ENCODE data around the gene TOB1. TPM values are rescaled to one million over a fixed set of nuclear protein-coding genes. Genes with fewer than 3 reads are reported as not detected.
"Not testable (repeated sequence)": the region's sequence is repeated elsewhere in the genome, so short reads cannot be mapped to it uniquely, and the experiment has no call there.

TOB1 gene
- total and polyA plus RNA-seq, 2 donors, result 7.7 to 49.3 TPM

- H3K36me3 ChIP-seq (ENCODE audit: control insufficient read depth in 2 of 2, insufficient read depth in 2 of 2, low read length in 1 of 2), result no peaks in the 10 kb centered on the region
- 96% methylated on average over 3 of the region's 3 CpGs for WGBS
- H3K4me1 ChIP-seq (ENCODE audit: control insufficient read depth in 2 of 2, insufficient read depth in 2 of 2, low read length in 2 of 2), result peaks cover 0 to 4% of the 10 kb centered on the region in 2 donors
- H3K27ac ChIP-seq (ENCODE audit: low read depth in 1 of 2, low read length in 1 of 2), result no peak overlapping the region
- DNase-seq (ENCODE audit: low read depth in 6 of 9, low spot score in 9 of 9), result no peak
- H3K9me3 ChIP-seq (ENCODE audit: control insufficient read depth in 2 of 2, insufficient read depth in 1 of 2, low read length in 1 of 2), result no peaks in the 10 kb centered on the region
- no peaks in the 10 kb centered on the region for H3K27me3 ChIP-seq (ENCODE audit: control insufficient read depth in 2 of 2, insufficient read depth in 1 of 2, low read length in 1 of 2)
- no peak overlapping the region for H3K4me3 ChIP-seq (ENCODE audit: low read length in 2 of 2)
Observed at GRCh38 chr17:50889528-50890118, 23.5 kb upstream of the TOB1 start.

GRCh38 chr17:50887705-50888245, 21.6 kb upstream of the TOB1 start:
- WGBS, result 97% methylated on average over 5 of the region's 5 CpGs
- H3K27ac ChIP-seq (ENCODE audit: low read depth in 1 of 2, low read length in 1 of 2), result no peak overlapping the region
- H3K27me3 ChIP-seq (ENCODE audit: control insufficient read depth in 2 of 2, insufficient read depth in 1 of 2, low read length in 1 of 2), result no peaks in the 10 kb centered on the region
- no peaks in the 10 kb centered on the region for H3K9me3 ChIP-seq (ENCODE audit: control insufficient read depth in 2 of 2, insufficient read depth in 1 of 2, low read length in 1 of 2)
- H3K36me3 ChIP-seq (ENCODE audit: control insufficient read depth in 2 of 2, insufficient read depth in 2 of 2, low read length in 1 of 2), result no peaks in the 10 kb centered on the region
- no peak overlapping the region for H3K4me3 ChIP-seq (ENCODE audit: low read length in 2 of 2)
- no peak for DNase-seq (ENCODE audit: low read depth in 6 of 9, low spot score in 9 of 9)
- peaks cover 0 to 9% of the 10 kb centered on the region in 2 donors for H3K4me1 ChIP-seq (ENCODE audit: control insufficient read depth in 2 of 2, insufficient read depth in 2 of 2, low read length in 2 of 2)

- Histone ChIP-seq H3K4me3 (ENCODE audit: low read length in 2 of 2) (no peak overlapping the region), H3K27ac (ENCODE audit: low read depth in 1 of 2, low read length in 1 of 2) (no peak overlapping the region), H3K27me3 (ENCODE audit: control insufficient read depth in 2 of 2, insufficient read depth in 1 of 2, low read length in 1 of 2) (no peaks in the 10 kb centered on the region), H3K36me3 (ENCODE audit: control insufficient read depth in 2 of 2, insufficient read depth in 2 of 2, low read length in 1 of 2) (no peaks in the 10 kb centered on the region), H3K4me1 (ENCODE audit: control insufficient read depth in 2 of 2, insufficient read depth in 2 of 2, low read length in 2 of 2) (peaks cover 0 to 9% of the 10 kb centered on the region in 2 donors), H3K9me3 (ENCODE audit: control insufficient read depth in 2 of 2, insufficient read depth in 1 of 2, low read length in 1 of 2) (peaks cover 0 to 6% of the 10 kb centered on the region in 2 donors)
- WGBS, result 95% methylated on average over 8 of the region's 8 CpGs
- no peak for DNase-seq (ENCODE audit: low read depth in 6 of 9, low spot score in 9 of 9)
Observed at GRCh38 chr17:50884439-50885311, 18.5 kb upstream of the TOB1 start.

GRCh38 chr17:50883850-50884438, 17.8 kb upstream of the TOB1 start:
- Histone ChIP-seq H3K27me3 (ENCODE audit: control insufficient read depth in 2 of 2, insufficient read depth in 1 of 2, low read length in 1 of 2) (no peaks in the 10 kb centered on the region), H3K4me3 (ENCODE audit: low read length in 2 of 2) (no peak overlapping the region), H3K9me3 (ENCODE audit: control insufficient read depth in 2 of 2, insufficient read depth in 1 of 2, low read length in 1 of 2) (peaks cover 0 to 6% of the 10 kb centered on the region in 2 donors), H3K27ac (ENCODE audit: low read depth in 1 of 2, low read length in 1 of 2) (no peak overlapping the region), H3K36me3 (ENCODE audit: control insufficient read depth in 2 of 2, insufficient read depth in 2 of 2, low read length in 1 of 2) (no peaks in the 10 kb centered on the region), H3K4me1 (ENCODE audit: control insufficient read depth in 2 of 2, insufficient read depth in 2 of 2, low read length in 2 of 2) (peaks cover 0 to 9% of the 10 kb centered on the region in 2 donors)
- DNase-seq (ENCODE audit: low read depth in 6 of 9, low spot score in 9 of 9), result no peak
- 80% methylated on average over 5 of the region's 5 CpGs for WGBS

- peaks cover 0 to 6% of the 10 kb centered on the region in 2 donors for H3K9me3 ChIP-seq (ENCODE audit: control insufficient read depth in 2 of 2, insufficient read depth in 1 of 2, low read length in 1 of 2)
- H3K27me3 ChIP-seq (ENCODE audit: control insufficient read depth in 2 of 2, insufficient read depth in 1 of 2, low read length in 1 of 2), result no peaks in the 10 kb centered on the region
- no peak overlapping the region for H3K27ac ChIP-seq (ENCODE audit: low read depth in 1 of 2, low read length in 1 of 2)
- peaks cover 0 to 9% of the 10 kb centered on the region in 2 donors for H3K4me1 ChIP-seq (ENCODE audit: control insufficient read depth in 2 of 2, insufficient read depth in 2 of 2, low read length in 2 of 2)
- over 99% methylated on average over 7 of the region's 7 CpGs for WGBS
- no peak overlapping the region for H3K4me3 ChIP-seq (ENCODE audit: low read length in 2 of 2)
- H3K36me3 ChIP-seq (ENCODE audit: control insufficient read depth in 2 of 2, insufficient read depth in 2 of 2, low read length in 1 of 2), result no peaks in the 10 kb centered on the region
- no peak for DNase-seq (ENCODE audit: low read depth in 6 of 9, low spot score in 9 of 9)
Observed at GRCh38 chr17:50882851-50883250, 16.7 kb upstream of the TOB1 start.

- Histone ChIP-seq H3K27me3 (ENCODE audit: control insufficient read depth in 2 of 2, insufficient read depth in 1 of 2, low read length in 1 of 2) (no peaks in the 10 kb centered on the region), H3K4me3 (ENCODE audit: low read length in 2 of 2) (no peak overlapping the region), H3K4me1 (ENCODE audit: control insufficient read depth in 2 of 2, insufficient read depth in 2 of 2, low read length in 2 of 2) (peaks cover 0 to 6% of the 10 kb centered on the region in 2 donors), H3K36me3 (ENCODE audit: control insufficient read depth in 2 of 2, insufficient read depth in 2 of 2, low read length in 1 of 2) (no peaks in the 10 kb centered on the region), H3K9me3 (ENCODE audit: control insufficient read depth in 2 of 2, insufficient read depth in 1 of 2, low read length in 1 of 2) (peaks cover 0 to 6% of the 10 kb centered on the region in 2 donors), H3K27ac (ENCODE audit: low read depth in 1 of 2, low read length in 1 of 2) (no peak overlapping the region)
- DNase-seq (ENCODE audit: low read depth in 6 of 9, low spot score in 9 of 9), result no peak
- 98% methylated on average over 2 of the region's 2 CpGs for WGBS
Observed at GRCh38 chr17:50881182-50881581, 15.0 kb upstream of the TOB1 start.

GRCh38 chr17:50879086-50879485, 12.9 kb upstream of the TOB1 start:
- H3K27ac ChIP-seq (ENCODE audit: low read depth in 1 of 2, low read length in 1 of 2), result no peak overlapping the region
- no peak for DNase-seq (ENCODE audit: low read depth in 6 of 9, low spot score in 9 of 9)
- no peaks in the 10 kb centered on the region for H3K27me3 ChIP-seq (ENCODE audit: control insufficient read depth in 2 of 2, insufficient read depth in 1 of 2, low read length in 1 of 2)
- H3K36me3 ChIP-seq (ENCODE audit: control insufficient read depth in 2 of 2, insufficient read depth in 2 of 2, low read length in 1 of 2), result no peaks in the 10 kb centered on the region
- WGBS, result 99% methylated on average over 5 of the region's 5 CpGs
- peaks cover 0 to under 1% of the 10 kb centered on the region in 2 donors for H3K4me1 ChIP-seq (ENCODE audit: control insufficient read depth in 2 of 2, insufficient read depth in 2 of 2, low read length in 2 of 2)
- H3K4me3 ChIP-seq (ENCODE audit: low read length in 2 of 2), result no peak overlapping the region
- peaks cover 0 to 6% of the 10 kb centered on the region in 2 donors for H3K9me3 ChIP-seq (ENCODE audit: control insufficient read depth in 2 of 2, insufficient read depth in 1 of 2, low read length in 1 of 2)

- 98% methylated on average over 1 of the region's 1 CpG for WGBS
- H3K27ac ChIP-seq (ENCODE audit: low read depth in 1 of 2, low read length in 1 of 2), result no peak overlapping the region
Observed at GRCh38 chr17:50877838-50878237, 11.7 kb upstream of the TOB1 start.

GRCh38 chr17:50877042-50877441, 10.9 kb upstream of the TOB1 start:
- not testable (repeated sequence) for H3K27ac ChIP-seq (ENCODE audit: low read depth in 1 of 2, low read length in 1 of 2); H3K27me3 ChIP-seq (ENCODE audit: control insufficient read depth in 2 of 2, insufficient read depth in 1 of 2, low read length in 1 of 2); H3K4me3 ChIP-seq (ENCODE audit: low read length in 2 of 2); H3K9me3 ChIP-seq (ENCODE audit: control insufficient read depth in 2 of 2, insufficient read depth in 1 of 2, low read length in 1 of 2); DNase-seq (ENCODE audit: low read depth in 6 of 9, low spot score in 9 of 9); H3K36me3 ChIP-seq (ENCODE audit: control insufficient read depth in 2 of 2, insufficient read depth in 2 of 2, low read length in 1 of 2)
- peaks cover 3 to 14% of the 10 kb centered on the region in 2 donors for H3K4me1 ChIP-seq (ENCODE audit: control insufficient read depth in 2 of 2, insufficient read depth in 2 of 2, low read length in 2 of 2)
- 99% methylated on average over 9 of the region's 9 CpGs for WGBS

More at GRCh38 chr17:50877838-50878237, 11.7 kb upstream of the TOB1 start:
- H3K36me3 ChIP-seq (ENCODE audit: control insufficient read depth in 2 of 2, insufficient read depth in 2 of 2, low read length in 1 of 2), result no peaks in the 10 kb centered on the region
- no peak overlapping the region for H3K4me3 ChIP-seq (ENCODE audit: low read length in 2 of 2)
- H3K9me3 ChIP-seq (ENCODE audit: control insufficient read depth in 2 of 2, insufficient read depth in 1 of 2, low read length in 1 of 2), result peaks cover 0 to 6% of the 10 kb centered on the region in 2 donors
- no peaks in the 10 kb centered on the region for H3K27me3 ChIP-seq (ENCODE audit: control insufficient read depth in 2 of 2, insufficient read depth in 1 of 2, low read length in 1 of 2)
- no peak for DNase-seq (ENCODE audit: low read depth in 6 of 9, low spot score in 9 of 9)
- H3K4me1 ChIP-seq (ENCODE audit: control insufficient read depth in 2 of 2, insufficient read depth in 2 of 2, low read length in 2 of 2), result peaks cover 2 to 6% of the 10 kb centered on the region in 2 donors

All from thymus (tissue), 11 donors.